GM21576 (cell line): ENCODE results near the gene SPEF1.
"Not testable (repeated sequence)": the region's sequence is repeated elsewhere in the genome, so short reads cannot be mapped to it uniquely, and the experiment has no call there.

ENCODE experiments used
- ATAC-seq: cut with Tn5 transposase; IDR thresholded peaks from one replicate; pipeline ENCODE4 v1.9.1; 2021; ENCODE audit warnings: mild to moderate bottlenecking, moderate library complexity; ENCODE audit not compliant: unreplicated experiment

The SPEF1 gene

DNA sequence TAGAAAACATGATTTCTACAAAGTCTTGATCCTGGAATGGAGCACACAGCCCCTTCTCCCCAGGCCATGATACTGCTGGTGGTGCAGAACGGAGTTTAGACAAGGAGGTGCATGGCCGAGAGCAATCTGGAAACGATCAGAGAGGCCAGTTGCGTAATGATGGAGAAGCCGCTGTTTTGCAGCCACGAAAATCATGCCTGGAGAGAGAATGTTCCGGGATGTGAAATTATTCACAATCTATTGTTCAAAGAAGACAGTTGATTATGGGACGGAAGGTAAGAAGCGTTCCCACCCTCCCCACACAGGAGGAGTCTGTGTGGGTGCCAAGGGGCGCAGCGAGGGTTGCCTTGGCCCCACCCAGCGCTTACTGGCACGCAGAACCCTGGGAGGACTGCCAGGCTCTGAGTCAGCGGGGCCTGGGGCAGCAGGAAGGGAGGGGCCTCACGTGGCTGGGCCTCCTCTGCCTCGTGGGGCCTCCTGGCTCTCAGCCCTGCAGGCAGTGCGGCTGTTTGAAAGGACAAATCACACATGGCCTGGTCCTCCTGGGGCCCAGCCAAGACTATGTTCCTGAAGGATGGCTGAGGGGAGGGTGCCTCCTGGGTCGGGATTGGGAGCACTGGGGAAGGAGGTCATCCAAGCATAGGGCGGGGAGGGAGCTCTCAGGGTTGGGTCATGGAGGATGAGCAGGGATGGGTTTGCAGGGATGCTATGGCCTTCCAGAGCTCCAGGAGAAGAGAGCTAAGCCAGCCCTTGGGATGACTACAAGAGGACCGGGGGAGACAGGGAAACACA is 30.4 kb upstream of the SPEF1 start:
- no peak for ATAC-seq

DNA sequence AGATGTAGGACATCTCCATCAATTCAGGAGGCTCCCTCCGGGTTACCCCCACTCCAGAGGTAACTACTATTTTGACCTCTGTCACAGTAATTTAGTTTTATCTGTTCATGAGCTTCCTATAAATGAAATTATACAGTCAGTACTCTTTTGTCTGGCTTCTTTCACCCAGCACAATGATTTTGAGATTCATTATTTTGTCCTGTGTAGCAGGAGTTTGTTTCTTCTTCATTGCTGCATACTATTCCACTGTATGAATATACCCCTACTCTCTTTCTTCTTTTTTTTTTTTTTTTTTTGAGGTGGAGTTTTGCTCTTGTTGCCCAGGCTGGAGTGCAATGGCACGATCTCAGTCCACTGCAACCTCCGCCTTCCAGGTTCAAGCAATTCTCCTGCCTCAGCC is 27.3 kb upstream of the SPEF1 start:
- no peak for ATAC-seq

DNA sequence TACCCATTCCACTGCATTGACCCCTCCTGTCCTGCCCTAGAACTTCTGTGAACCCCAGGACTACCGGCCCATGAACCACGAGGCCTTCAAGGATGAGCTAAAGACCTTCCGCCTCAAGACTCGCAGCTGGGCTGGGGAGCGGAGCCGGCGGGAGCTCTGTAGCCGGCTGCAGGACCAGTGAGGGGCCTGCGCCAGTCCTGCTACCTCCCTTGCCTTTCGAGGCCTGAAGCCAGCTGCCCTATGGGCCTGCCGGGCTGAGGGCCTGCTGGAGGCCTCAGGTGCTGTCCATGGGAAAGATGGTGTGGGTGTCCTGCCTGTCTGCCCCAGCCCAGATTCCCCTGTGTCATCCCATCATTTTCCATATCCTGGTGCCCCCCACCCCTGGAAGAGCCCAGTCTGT is 23.5 kb upstream of the SPEF1 start:
- ATAC-seq, result no peak

DNA sequence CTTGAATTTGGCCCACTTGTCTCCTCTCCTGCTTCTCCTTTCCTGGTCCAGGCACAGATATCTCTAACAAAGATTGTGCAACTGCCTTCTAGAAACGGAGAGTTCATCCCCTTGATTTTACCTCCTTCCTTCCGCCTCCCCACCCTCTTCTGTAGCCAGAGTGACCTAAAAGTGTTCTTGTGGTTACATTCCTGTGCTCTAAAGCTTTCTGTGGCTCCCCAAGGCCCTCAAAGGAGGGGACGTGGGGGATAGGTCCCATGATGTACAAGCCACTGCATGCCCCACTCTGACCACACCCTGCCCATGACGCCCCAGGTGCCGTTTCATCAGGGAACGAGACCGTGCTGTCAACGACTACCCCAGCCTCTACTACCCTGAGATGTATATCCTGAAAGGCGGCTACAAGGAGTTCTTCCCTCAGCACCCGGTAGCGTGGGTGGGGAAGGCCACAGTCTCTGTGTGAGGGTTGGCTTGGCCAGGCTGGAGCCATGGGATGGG is 23.1 kb upstream of the SPEF1 start:
- no peak for ATAC-seq

DNA sequence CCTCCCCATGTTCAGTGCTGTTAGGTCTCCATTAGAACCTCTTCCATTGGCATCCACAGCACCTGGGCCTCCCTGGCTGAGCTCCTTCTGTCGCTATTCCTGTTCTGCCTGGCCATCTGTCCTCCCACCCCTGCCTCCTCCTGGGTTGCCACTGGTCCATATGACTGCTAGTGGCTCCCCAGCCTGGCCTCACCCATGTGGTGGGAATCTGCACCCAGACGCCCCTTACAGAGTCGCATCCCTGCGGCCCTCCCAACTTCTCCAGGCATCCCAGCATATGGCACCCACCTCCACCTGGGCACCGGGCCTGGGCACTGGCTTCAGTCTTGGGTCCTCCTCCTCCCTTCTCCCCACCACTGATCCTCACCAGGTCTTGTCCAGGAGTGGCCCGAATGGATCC is 22.6 kb upstream of the SPEF1 start:
- ATAC-seq, result no peak

DNA sequence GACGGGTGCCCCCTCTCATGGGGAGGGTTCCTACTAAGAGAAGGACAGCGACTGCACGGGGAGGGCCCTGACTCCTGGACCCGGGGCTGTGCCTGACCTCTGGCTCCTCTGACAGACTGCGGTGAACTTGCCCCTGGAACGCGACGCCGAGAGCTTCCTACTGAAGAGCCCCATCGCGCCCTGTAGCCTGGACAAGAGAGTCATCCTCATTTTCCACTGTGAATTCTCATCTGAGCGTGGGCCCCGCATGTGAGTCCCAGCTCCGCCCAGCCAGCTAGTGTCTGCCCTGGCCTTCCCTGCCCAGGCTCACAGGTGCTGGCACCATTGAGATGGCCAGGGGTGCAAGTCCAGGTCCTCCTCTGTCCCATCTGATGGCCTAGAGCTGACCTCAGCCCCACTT is 22.0 kb upstream of the SPEF1 start:
- no peak for ATAC-seq

DNA sequence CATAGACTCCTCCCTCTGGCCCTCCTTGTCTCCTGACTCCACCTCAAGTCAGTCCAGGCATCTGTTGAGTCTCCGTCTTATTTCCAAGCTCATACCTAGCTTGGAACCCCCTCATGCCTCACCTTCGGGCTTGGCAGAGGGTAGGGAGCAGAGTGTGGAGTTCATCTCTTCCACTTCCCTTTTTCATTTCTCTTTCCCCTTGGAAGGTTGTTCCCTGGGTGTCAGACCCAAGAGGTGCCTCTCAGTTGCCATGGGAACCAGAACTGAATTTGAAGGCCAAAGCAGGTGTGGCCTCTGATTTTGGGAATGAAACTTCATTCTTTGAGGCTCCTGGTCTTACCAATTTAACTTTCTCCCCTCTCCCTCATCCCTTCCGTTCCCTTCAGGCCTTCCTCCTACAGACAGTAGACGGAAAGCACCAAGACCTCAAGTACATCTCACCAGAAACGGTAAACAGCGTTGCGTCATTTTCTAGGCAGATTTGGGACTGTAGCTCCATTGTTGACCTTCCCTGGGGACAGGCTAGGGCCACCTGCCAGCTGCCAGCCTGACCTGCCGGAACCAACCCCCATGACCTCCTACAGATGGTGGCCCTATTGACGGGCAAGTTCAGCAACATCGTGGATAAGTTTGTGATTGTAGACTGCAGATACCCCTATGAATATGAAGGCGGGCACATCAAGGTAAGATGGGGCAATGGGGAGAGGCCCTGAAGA is 21.4 kb upstream of the SPEF1 start:
- ATAC-seq, result no peak

DNA sequence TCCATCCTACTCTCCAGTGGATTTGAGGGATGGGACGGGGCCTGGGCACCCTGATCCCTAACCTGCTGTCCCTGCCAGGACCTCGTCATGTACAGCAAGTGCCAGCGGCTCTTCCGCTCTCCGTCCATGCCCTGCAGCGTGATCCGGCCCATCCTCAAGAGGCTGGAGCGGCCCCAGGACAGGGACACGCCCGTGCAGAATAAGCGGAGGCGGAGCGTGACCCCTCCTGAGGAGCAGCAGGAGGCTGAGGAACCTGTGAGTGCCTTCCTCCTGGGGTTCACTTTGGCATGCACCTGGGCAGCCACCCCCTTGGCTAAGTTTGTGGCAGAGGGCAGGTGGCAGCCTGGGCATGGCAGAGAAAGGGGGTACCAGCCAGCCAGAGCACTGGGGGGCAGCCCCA is 20.6 kb upstream of the SPEF1 start:
- no peak for ATAC-seq

GRCh38 chr20:3801299-3801698 is 20.1 kb upstream of the SPEF1 start:
- ATAC-seq, result no peak

- no peak for ATAC-seq
Observed at GRCh38 chr20:3800878-3801260, 19.6 kb upstream of the SPEF1 start.

GRCh38 chr20:3800256-3800877 is 19.1 kb upstream of the SPEF1 start:
- no peak for ATAC-seq

DNA sequence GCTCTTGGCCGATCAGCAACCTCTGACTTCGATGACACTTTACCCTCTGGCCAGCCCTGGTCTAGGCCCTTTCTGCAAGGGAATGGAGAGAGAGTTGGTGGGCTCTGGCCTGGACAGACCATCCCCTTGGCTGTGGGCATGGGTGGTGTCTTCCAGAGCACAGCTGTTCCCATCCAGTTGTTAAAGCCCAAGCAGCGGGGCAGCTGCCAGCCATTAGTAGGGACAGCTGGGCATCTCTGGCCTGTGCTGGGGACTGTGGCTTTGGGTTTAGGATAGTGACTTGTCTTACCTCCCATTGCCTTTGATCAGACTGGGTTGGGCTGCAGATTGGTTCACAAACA is 17.6 kb upstream of the SPEF1 start:
- ATAC-seq, result no peak

- no peak for ATAC-seq
Observed at GRCh38 chr20:3798373-3798768, 17.1 kb upstream of the SPEF1 start.

DNA sequence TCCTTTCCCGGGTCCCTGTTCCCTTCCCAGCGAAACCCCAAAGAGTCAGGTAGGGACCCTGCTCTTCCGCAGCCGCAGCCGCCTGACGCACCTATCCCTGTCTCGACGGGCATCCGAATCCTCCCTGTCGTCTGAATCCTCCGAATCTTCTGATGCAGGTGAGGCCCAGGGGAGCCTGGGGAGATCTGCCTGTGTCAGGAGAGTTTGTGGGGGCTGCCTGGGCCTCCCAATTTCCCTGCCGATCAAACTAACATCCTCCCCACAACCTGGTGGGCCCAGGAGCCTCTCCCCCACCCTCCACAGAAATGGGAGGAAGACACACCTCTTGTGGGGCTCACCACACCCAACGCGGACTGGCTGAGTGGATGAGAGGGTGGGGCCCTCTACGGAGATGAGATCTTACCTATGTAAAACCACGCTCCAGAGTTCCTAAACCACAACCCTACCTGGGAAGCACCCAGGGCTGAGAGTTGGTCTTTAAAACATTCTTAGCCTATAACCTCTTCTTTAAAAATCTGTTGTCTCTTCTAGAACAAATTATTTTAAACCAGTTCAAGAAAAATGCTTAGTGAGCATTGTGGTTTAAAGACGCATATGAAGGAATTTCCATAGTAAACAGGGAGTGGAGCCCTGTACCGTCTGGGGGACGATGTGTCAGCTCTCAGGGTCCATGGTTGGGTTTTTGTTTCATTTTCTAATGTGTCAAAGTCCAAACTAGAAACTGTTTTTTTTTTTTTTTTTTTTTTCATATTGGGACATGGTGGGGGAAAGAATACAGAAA is 16.5 kb upstream of the SPEF1 start:
- ATAC-seq, result no peak

DNA sequence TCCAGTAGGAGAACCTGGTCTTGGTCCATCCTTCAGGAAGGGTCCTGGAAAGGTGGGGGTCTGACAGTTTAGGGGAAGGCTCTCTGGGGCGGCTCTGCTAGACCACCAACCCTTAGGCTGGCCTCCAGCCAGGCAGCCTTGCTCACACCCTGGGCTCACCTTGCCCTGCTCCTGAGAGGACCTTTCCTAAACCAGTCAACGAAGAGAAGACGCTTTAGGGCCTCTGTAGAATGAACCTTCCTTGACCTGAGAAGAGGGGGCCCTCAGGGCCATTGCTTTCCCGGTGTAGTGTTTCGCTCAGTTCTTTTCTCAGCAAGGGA is 15.9 kb upstream of the SPEF1 start:
- ATAC-seq, result no peak

DNA sequence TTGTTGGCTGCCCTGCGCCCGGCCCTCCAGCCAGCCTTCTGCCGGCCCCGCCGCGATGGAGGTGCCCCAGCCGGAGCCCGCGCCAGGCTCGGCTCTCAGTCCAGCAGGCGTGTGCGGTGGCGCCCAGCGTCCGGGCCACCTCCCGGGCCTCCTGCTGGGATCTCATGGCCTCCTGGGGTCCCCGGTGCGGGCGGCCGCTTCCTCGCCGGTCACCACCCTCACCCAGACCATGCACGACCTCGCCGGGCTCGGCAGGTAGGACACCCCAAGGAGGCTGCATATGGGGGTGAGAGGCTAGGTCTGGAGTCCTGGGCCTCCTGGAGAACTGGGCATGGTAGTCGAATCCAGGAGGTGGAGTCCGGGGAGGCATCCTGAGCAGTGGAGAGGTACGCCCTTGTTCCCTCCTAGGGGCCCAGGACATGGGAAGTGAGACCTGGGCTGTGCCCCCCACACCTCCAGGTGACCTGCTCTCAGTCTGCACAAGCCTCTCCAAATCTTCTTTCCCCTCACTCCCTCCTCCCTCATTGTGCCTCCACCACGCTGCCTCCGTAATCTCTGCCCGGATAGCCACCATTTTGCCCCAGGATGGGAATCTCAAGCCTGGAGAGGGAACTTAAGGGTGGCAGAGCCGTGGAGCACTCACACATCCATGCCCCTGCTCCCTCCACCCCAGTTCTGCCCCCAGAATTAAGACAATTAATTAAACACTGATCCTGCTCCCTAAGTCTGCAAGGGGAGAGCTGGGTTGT is 15.4 kb upstream of the SPEF1 start:
- no peak for ATAC-seq

DNA sequence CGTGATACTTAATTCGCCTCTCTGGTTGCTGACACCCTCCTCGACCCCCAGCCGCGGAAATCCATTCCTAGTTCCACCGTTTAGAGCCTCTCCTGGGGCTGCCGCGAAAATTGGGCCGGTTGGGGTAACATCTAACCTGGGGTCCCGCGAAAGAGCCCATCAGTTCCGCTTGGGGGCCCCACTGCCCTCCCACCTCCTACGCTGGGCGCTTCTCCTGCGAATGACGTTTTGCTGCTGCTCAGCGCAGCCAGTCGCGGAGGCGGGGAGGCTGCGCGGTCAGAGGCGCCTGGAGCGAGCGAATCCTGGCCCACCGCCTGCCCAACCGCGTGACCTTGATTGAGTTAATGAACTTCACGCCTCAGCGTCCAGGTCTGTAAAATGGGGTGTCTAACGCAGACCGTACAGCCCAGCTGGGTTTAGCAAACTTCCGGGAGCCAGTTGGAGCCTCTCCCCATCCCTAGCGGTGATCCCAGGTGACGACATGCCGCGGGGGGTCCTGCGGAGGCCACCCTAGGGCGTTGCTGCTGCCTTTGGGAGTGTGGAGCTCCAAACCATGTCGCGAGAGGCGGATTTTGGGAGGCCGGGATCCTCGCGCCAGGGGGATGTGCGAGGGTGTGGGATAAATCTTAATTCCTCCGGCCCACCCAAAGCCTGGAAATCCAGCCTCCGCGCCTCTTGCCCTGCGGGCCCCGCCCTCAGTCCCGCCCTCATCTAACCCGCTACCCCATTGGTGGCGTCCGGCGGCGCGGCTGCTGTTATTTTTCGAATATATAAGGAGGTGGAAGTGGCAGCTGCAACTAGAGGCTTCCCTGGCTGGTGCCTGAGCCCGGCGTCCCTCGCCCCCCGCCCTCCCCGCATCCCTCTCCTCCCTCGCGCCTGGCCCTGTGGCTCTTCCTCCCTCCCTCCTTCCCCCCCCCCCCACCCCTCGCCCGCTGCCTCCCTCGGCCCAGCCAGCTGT is 14.5 kb upstream of the SPEF1 start, which contains the start of gene CDC25B:
Gene CDC25B, plus strand, starts transcription at position 800 of the 958 bp plus-strand sequence. CDS start 222 bp downstream, outside the sequence.
- peak; percentile 62 for ATAC-seq

GRCh38 chr20:3794701-3795420 is 13.6 kb upstream of the SPEF1 start:
- no peak for ATAC-seq

GRCh38 chr20:3794168-3794567 is 12.9 kb upstream of the SPEF1 start:
- not testable (repeated sequence) for ATAC-seq
